HT1080 (cell line): ENCODE measurements around the gene ARL17B. TPM values are rescaled to one million over a fixed set of nuclear protein-coding genes. Genes with fewer than 3 reads are reported as not detected.
"Not testable (repeated sequence)": the region's sequence is repeated elsewhere in the genome, so short reads cannot be mapped to it uniquely, and the experiment has no call there.

Source experiments
- DNase-seq: peaks from one replicate; pipeline ENCODE4 v3.0.0-alpha.2; 2015; ENCODE audit warnings: low read depth
- small RNA-seq: library from RNA; depleted of rRNA; stranded (forward); fragments of <200 nt; gene quantifications from one replicate; pipeline ENCODE3, GENCODE V24; 2014
- total RNA-seq: library from RNA; depleted of rRNA; stranded (reverse); fragments of >200 nt; shearing (Covaris generic); gene quantifications from 2 replicates; pipeline ENCODE4 v1.2.3, GENCODE V29; 2014; rRNA removed

Gene ARL17B
- total RNA-seq, 1 experiment from 2014 or later, result 2.4 TPM

- not testable (repeated sequence) for DNase-seq
Measured at GRCh38 chr17:46252804-46253203, 108.8 kb downstream of the ARL17B start.

- not testable (repeated sequence) for DNase-seq
Measured at GRCh38 chr17:46249153-46249552, 112.4 kb downstream of the ARL17B start.

- not testable (repeated sequence) for DNase-seq
Measured at GRCh38 chr17:46244949-46245768, 116.4 kb downstream of the ARL17B start.

- DNase-seq, result not testable (repeated sequence)
Measured at GRCh38 chr17:46244339-46244913, 117.1 kb downstream of the ARL17B start.

GRCh38 chr17:46243928-46244327, 117.6 kb downstream of the ARL17B start:
- DNase-seq, result not testable (repeated sequence)

- not testable (repeated sequence) for DNase-seq
Measured at GRCh38 chr17:46243505-46243904, 118.1 kb downstream of the ARL17B start.

GRCh38 chr17:46231359-46231758, 130.2 kb downstream of the ARL17B start:
- not testable (repeated sequence) for DNase-seq

- peak; percentile 94 for DNase-seq
Measured at GRCh38 chr17:46225274-46225794, 136.2 kb downstream of the ARL17B start.

- not testable (repeated sequence) for DNase-seq
Measured at GRCh38 chr17:46224864-46225263, 136.7 kb downstream of the ARL17B start.

Small RNAs within 50 kb of the gene (small RNA-seq; reads per million reads assigned to genes)
- not detected for gene RN7SL656P

Other genes with a start within 250 kb of the ARL17B start
- 22.7 and 27.5 TPM in 2 replicates for gene KANSL1, start 168.3 kb downstream of the ARL17B start, total RNA-seq
- 1.2 and 1.4 TPM in 2 replicates for gene LRRC37A, start 66.6 kb downstream of the ARL17B start, total RNA-seq
- gene LRRC37A2, start 150.7 kb upstream of the ARL17B start, total RNA-seq, result 3.3 and 3.9 TPM in 2 replicates
- 1.5 and 2.9 TPM in 2 replicates for gene ARL17A, start 217.9 kb upstream of the ARL17B start, total RNA-seq
- gene NSF, start 228.9 kb upstream of the ARL17B start, total RNA-seq, result 38.2 and 39.7 TPM in 2 replicates